NK-92 (cell line): ENCODE results near the gene PRMT2.

ENCODE experiments used
- DNase-seq: peaks from one replicate; lab custom pipeline; 2025; ENCODE audit not compliant: unreplicated experiment; lab: John Stamatoyannopoulos, UW

Gene PRMT2

GRCh38 chr21:46641656-46642055 lies 6.2 kb downstream of the PRMT2 start:
- DNase-seq = no peak

DNA sequence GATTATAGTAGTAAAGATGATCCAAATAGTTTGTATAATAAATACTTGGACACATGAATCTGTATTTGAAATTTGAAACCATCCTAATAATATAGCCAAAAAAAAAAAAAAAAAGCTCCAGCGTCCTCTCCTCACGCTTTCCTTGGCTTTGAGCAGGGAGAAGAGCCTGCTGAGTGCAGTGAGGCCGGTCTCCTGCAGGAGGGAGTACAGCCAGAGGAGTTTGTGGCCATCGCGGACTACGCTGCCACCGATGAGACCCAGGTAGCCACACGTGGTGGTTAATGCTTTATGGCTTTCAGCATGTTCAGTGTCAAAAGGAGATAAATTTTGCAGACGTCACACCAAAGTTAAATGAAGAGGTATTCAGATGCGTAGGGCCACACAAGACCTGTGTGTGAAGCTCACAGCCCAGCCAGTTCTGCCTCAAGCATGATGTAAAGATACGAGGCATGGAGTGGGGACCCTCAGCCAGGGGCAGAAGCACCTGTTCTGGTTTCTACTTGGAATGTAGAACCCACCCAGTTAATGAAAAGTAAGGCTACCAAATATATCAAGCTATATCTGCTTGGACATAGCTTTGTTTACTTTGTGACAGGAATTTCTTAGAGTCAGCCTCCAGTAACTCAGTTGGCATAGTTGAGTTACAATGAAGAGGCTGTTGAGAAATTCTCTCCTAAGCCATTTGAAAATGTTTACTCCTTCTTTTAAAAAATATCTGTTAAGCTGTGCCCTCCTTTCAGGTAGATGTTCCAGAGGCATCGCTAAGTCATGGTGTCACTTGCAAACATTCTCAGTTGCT lies 8.1 kb downstream of the PRMT2 start:
- no peak for DNase-seq

GRCh38 chr21:46645840-46646239 lies 10.4 kb downstream of the PRMT2 start:
- no peak for DNase-seq

- DNase-seq = no peak
Measured at GRCh38 chr21:46646541-46647154, 11.2 kb downstream of the PRMT2 start.

DNA sequence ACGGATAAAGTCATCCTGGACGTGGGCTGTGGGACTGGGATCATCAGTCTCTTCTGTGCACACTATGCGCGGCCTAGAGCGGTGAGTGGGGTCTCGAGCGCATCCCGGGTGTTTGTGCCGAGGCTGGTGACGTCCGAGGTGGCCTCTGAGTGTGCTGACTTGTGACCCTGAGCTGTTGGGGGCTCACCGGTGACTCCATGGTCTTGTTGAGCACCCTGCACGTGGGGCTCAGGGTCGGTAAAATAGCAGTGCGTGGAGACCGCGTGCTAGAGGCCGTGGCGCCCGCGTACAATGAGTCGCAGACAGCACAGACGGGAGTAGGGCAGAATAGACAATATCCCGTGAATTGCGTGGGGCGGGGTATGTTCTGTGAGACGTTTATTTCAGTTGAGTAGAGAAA lies 13.1 kb downstream of the PRMT2 start:
- no peak for DNase-seq

- no peak for DNase-seq
Measured at GRCh38 chr21:46649356-46649755, 13.9 kb downstream of the PRMT2 start.

GRCh38 chr21:46650476-46651098 lies 15.1 kb downstream of the PRMT2 start:
- no peak for DNase-seq

- DNase-seq = no peak
Measured at GRCh38 chr21:46651121-46651520, 15.6 kb downstream of the PRMT2 start.

DNA sequence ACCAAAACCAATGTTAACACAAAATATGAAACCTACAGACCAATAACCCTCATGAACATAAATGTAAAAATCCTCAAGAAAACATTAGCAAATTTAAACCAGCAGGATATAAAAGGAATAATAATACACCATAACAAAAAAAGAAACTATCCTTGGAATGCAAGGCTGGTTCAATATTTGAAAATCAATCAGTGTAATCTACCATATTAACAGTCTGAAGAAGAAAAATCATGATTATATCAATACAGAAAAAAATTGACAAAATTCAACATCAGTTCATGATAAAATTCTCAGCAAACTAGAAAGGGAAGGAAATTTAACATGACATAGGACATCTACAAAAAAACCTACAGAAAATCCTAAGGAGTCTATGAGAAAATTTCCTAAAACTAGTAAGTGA lies 19.8 kb downstream of the PRMT2 start:
- DNase-seq = no peak

GRCh38 chr21:46656820-46657219 lies 21.3 kb downstream of the PRMT2 start:
- no peak for DNase-seq

- DNase-seq = no peak
Measured at GRCh38 chr21:46660505-46660904, 25.0 kb downstream of the PRMT2 start.

- no peak for DNase-seq
Measured at GRCh38 chr21:46661211-46661625, 25.7 kb downstream of the PRMT2 start.

DNA sequence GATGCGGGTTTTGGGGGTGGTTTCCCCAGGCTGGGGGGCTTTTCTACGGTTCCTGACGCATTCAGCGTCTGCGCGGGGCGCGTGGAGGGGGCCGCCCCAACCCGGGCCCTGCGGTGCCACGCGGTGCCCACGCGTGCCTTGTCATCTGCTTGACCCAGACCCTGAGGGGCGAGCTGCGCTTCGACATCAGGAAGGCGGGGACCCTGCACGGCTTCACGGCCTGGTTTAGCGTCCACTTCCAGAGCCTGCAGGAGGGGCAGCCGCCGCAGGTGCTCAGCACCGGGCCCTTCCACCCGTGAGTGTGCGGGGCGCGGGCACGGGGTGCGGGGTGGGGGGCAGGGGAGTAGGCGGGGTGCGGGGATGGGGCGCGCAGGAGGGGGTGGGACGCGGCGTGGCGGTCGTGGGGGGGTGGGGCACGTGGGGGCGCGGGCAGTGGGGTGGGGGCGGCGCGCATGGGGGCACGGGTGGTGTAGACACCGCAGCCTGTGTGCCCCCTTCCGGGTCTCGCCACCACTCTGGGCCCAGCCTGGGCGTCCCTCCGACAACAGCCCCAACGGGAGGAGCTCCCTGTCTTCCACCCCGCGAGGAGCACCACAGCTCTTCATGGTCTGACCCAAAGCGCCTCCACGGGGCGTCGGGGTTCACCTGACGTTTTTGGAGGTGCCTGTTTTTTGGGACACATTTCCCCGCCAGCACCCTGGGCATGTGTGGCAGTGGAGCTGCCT lies 26.3 kb downstream of the PRMT2 start:
- DNase-seq = no peak

- no peak for DNase-seq
Measured at GRCh38 chr21:46662367-46662654, 26.8 kb downstream of the PRMT2 start.

DNA sequence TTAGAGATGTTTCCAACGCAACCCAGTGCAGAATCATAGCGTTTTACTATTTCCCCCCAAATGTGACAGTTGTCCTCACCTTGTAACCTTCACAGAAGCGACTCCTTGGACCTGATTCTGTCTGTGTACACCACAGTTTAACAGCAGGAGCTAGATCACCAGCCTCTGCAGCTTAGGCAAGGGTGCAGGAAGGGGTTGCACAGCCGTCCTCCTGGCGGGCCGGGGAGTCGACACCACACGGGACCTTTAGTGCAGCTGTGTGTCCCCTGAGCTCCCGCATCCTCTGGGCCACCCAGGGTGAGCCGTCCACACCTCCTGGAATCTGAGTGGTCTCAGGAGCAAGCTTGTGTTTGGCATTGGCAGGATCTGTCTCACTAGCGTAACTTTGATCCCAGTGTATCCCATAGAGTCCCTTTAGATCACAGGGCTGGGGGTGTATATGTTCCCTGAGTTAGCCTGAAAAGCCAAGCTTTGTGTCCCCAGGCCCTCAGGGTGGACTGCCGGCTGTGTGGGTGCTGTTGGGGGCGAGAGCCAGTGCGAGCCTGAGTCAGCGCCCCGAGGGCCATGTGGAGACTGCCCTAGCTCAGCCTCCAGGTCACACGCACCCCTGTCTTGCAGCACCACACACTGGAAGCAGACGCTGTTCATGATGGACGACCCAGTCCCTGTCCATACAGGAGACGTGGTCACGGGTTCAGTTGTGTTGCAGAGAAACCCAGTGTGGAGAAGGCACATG lies 27.5 kb downstream of the PRMT2 start:
- DNase-seq = no peak

- no peak for DNase-seq
Measured at GRCh38 chr21:46663754-46664153, 28.3 kb downstream of the PRMT2 start.

- DNase-seq = no peak
Measured at GRCh38 chr21:46664316-46664995, 29.0 kb downstream of the PRMT2 start.

DNA sequence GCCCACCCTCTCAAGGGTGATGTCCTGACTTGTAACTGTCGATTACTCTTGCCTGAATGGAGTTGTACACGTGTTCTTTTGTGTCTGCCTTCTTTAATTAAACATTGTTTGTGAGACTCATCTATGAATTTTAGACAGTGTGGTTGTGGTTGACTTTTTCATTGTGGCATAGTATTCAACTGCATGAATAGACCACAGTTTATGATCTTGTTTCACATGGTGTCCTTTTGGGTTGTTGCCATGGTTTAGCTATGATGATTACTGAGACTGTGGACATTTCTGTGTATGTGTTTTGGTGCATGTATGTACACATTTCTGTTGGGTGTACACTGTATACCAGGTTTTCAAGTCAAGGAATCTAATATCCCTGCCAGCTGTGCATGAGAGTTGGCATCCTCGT lies 30.1 kb downstream of the PRMT2 start:
- no peak for DNase-seq

DNA sequence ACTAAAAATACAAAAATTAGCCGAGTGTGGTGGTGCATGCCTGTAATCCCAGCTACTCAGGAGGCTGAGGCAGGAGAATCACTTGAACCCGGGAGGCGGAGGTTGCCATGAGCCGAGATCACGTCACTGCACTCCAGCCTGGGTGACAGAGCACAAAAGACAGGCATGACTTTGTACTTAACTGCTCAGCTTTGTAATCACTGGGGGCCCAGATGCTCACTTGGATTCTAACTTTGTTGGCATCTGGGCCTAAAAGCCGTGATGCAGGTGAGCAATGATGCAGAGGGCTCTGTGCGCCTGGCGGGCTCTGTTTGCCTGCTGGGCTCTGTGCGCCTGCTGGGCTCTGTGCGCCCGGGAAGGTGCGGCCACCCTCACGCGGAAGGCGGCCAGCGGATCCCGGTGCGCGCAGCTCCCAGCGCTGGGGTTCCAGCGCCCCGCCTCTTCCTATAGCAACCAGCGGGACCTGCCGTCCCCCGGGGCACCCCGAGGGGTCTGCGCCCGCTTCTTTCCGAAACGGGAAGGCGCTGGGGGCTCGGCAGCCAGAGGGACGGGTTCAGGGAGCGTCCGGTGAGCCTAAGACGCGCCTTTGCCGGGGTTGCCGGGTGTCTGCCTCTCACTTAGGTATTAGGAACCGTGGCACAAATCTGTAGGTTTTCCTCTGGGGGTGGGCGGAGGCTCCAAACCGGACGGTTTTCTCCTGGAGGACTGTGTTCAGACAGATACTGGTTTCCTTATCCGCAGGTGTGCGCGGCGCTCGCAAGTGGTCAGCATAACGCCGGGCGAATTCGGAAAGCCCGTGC lies 31.7 kb downstream of the PRMT2 start:
- DNase-seq = no peak
